HG03354 (cell line): ENCODE measurements around the gene EXOC2.
A peak's percentile ranks its signal among the peaks of the same experiment; 100 is the strongest.
"Not testable (repeated sequence)": the region's sequence is repeated elsewhere in the genome, so short reads cannot be mapped to it uniquely, and the experiment has no call there.

Experiments used
- ATAC-seq: cut with Tn5 transposase; IDR thresholded peaks from one replicate; pipeline ENCODE4 v1.9.1; 2021; ENCODE audit warnings: mild to moderate bottlenecking; ENCODE audit not compliant: unreplicated experiment, poor library complexity, severe bottlenecking

Gene EXOC2

DNA sequence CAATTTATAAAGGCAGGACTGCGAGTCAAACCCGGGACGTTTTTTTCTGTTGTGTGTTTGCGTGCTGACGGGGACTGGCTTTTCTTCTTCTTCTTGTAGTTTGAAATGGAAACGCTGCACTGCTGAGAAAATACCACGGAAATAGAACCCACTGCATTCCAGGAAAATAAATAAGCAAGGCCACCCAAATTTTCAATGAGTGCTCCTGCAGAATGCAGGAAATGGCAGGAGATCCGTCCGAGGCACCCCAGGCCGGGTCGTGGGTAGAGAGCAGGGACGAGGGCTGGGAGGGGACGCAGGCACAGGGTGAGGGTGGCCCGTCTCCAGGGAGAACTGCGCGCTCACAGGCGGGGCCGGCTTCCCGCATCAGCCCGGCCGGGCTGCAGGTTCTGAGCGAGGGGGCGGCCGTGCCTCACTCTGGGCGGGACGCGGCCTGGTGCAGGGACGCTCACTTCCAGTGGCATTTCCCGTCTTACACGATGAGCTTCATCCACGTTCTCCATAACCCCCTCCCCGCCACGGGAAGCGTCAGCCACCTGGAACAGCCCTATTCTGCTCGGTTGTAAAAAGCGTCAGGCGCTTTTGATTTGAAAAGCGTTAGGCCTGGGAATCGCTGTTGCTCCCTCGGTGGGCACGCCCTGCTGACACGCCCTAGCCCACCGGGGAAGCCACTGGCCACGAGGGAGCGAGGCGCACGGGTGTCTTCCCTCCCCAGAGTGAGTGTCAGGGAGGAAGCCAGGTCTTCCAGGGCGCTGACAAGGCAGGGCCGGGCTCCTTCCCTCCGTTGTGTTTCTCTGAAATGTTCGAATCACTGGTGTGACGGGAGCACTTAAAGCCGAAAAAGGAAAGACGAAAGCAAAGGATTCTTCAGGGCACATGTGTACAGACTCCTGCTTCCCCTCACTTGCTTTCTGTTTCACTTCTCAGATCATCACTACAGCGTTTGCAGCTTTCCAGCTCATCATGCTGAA lies 17.9 kb upstream of the EXOC2 start:
- peak; percentile 87 for ATAC-seq

DNA sequence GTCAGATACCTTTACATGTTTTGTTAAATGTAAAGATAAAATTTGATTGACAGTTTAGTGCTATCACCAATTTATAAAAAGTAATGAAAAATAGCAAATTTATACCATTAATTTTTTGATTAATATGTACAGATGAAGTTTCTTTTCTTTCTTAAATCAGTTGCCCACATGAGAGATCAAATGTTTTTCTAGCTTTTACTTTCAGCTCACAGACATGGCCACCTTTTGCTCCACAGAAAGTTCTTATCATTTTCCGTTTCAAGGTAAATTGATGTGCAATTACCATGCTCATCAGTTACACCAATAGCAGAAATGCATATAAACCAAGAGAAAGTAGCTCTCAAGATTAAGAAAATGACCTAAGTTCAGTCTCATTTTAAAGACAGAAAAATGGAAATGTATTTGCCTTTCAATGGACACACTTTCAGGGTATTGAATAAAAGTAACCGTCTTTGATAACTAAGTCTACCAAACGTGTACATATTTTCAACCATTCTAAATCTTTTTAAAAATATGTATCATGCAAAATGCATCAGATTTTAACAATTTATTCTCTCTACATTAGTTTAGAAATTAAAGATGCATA lies 16.6 kb upstream of the EXOC2 start:
- ATAC-seq: no peak

DNA sequence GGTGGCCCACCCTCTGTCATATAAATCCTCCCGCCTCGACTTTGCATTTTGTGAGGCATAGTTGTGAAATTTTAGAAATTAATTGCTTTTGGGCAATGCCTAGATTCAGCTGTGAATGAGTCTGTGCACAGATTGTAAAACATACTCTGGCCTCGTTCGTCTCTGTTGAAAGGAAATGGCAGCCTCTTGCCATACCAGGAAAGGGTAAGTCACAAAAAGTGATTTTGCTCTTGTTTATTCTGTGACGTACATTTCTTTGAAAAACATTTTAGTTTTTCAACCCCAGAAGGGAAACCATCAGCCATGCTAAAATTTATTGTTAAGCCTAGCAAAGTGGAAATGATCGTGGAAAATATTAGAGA lies 15.3 kb upstream of the EXOC2 start:
- no peak for ATAC-seq

DNA sequence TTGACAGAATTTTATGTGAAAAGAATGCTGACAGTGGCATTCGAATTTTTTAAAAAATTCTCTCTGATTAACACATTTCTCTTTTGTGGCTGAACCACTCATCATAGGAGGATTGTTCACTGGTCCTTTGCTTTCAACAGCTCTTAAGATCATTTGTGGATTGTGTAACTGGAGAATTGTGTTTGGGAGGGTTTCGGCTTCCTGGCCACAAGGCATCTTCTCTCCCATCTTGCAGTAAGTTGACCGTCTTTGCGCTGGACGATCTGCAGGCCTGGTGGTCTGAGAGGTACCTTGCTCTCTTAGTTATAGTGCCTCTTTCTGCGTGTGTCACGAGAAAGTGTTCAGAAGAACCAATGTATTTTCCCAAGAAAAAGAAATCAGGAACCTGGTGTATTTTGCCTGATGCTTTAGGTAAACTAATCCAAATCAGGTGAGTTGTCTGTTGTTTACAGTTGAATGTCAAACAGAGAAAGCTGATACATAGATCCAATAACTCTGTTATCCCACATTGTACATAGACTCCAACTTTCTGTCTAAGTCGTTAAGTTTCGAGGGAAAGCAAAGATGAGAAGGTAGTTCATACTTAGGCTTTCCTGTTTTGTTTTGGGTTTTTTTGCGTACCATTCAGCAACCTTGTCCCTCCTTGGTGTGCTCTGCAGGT lies 14.8 kb upstream of the EXOC2 start:
- no peak for ATAC-seq

DNA sequence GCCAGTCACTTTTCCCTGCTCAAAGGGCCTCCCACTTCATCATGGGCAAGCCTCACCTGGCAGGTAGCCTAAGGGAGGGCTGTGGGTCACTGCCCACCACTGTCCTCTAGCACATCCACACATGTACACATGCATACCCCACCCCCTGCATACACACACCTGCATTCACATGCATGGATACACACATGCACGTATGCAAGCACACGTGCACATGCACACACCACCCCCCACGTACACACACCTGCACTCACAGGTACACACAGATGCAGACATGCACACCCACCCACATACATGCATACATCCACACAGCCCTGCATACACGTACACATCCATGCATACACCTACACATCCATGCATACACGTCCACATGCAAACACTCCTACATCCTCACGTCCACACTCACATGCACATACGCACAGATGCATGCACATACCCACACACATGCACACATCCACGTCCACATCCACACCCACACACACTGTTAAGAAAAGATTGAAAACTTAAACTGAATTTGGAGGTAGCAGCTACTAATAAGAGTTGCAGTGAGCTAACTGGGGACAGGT lies 14.0 kb upstream of the EXOC2 start:
- no peak for ATAC-seq

DNA sequence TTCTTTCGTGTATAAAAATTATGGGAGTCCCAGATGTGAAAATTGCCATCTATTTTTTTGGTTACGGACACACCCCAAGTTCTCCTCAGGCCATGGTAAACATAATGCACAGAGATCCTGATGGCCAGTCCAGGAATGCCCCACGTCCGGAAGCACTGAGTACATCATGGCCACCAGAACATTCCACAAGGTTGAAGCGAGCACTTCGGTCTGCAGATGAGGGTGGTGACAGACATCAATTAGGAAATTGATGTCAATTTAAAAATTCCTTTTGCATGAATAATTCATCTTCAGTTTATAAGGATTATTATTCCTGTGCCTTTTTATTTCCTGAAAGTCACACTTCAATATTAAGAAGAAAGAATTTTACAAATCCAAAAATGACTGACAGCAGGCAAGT lies 13.2 kb upstream of the EXOC2 start:
- no peak for ATAC-seq

DNA sequence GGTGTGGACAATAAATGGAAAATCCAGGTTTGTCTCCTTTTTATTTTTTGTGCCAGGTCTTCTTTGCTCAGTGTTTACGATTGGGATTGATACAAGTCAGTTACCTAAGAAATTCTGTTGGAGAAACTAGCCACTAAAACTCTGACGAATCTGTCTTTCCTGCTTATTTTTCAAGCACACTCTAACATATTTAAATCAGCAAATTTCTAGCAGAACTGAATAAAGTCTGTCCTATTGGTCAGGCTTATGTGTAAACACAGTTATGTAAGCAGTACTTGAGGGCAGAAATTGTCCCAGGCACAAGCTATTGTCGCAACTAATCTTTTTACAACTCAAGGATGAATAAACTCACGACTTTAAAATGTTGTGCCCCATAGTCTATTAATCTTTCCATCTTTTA lies 12.1 kb upstream of the EXOC2 start:
- no peak for ATAC-seq

DNA sequence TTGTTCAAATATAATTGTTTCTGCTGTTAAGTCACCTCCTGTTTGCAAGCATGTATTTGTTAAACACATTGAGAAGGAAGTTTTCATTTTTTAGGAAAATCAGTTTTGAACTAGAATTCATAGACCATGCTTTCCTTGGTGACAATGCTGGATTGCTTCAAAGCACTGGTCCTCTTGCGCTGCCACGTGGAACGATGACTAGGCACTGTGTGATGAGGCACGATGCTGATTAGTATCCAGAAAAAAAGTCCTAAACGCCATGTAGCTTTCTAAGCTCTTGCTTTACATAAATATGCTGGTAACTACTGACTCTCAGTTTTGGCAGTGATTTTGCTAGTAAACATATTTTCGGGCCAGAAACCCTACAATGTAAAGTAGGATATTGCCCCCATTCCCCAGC lies 11.1 kb upstream of the EXOC2 start:
- no peak for ATAC-seq

DNA sequence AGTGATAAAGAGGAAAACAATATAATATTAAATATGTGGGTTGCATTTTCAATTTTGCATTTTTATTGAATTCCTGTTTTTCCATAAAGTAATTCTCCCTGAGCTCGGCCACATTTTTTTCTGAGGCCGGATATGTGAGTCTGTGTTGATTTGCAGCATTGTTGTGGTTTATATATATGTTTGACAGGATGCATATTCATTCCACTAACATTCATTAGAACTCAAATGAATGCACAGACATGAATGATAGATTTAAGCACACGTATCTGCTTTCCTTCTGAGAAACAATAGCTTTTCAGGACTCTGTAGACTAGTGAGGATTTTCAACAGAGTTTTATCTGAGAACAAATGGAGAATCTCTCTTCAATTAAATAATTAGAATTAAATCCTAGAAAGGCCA lies 10.6 kb upstream of the EXOC2 start:
- ATAC-seq: no peak

DNA sequence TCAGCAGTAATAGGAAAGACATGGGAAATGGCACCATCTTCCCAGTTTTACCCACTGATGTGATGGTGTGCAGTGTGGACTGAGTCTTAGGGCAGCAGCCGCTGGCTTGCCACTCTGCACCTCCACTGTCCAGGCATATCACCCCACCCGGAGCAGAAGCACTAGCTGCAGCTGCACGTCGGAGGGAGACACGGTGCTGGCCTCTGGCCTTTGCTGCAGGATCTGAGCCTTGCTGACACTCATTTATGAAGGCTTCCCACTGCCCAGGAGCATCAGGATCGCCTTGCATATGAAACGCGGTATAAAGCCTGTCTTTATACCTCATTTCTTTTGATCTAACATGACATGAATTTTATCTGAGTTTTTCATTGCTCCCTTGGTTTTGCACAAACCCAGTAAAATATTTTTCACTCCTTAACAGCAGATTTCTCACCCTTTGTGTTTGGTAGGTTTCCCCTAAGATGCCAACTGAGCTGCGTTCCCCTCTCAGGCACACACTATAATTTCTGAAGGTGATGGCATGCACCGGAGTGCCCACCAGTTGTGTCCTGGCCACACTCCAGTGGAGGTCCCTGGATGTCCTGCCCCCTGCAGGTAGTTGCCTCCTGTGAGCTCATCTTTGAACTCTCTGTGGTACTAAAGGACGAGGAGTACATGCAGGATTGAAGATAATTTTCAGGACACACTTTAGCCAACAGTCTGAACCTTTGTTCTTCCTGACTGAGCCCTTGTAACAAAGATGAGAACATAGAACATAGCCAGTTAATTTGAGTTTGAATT lies 9.0 kb upstream of the EXOC2 start:
- no peak for ATAC-seq

DNA sequence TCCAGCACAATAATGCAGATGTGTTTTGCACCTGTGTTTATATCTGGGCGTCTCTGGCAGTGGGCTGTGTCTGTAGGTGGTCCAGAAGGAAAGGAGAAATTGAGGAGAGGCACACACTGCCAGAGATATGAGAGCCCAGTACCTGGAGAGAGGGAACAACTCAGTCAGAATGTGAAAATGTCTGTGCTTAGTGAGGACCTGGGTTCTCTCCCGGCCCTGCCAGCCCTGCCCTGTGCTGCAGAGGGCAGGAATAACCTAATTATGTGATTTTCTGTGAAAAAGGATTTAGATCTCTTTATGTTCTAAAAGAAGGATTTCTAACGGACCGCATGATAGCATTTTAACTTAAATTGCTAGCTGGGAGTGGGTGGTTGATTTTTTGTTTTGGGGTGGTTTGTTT lies 8.3 kb upstream of the EXOC2 start:
- no peak for ATAC-seq

DNA sequence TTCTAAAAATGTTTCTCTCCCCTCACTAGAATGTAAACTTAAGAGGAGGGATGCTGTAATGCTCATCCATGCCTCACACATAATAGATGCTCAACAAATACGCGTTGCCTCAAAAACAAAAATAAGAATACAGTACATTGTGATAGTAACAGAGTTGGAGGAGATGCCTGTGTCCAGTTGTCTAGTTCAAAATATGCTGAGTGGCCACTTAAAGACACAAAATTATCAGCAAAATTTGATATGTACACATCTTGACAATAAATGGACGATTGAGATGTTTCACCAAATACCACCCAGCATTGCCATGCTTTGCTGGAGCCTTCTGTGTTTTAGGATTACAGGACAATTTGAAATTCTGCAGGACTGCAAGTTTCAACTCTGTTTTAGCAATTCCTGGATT lies 7.6 kb upstream of the EXOC2 start:
- no peak for ATAC-seq

DNA sequence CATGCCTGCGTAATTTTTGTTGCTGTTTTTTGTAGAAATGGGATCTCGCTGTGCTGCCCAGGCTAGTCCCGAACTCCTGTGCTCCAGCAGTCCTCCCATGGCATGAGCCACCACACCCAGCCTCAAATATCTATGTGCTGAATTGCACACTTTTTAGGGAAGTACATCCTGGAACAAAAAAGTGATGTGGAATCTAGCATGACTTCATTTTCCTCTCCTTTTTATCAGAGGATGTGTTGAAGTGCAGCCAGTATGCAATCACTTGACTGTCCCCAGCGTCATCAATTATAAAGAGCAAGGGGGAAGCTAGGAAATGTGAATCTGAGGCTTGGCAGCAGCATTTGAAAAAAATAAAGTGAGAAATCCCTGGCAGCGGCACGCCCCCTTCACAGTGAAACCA lies 6.4 kb upstream of the EXOC2 start:
- ATAC-seq: no peak

DNA sequence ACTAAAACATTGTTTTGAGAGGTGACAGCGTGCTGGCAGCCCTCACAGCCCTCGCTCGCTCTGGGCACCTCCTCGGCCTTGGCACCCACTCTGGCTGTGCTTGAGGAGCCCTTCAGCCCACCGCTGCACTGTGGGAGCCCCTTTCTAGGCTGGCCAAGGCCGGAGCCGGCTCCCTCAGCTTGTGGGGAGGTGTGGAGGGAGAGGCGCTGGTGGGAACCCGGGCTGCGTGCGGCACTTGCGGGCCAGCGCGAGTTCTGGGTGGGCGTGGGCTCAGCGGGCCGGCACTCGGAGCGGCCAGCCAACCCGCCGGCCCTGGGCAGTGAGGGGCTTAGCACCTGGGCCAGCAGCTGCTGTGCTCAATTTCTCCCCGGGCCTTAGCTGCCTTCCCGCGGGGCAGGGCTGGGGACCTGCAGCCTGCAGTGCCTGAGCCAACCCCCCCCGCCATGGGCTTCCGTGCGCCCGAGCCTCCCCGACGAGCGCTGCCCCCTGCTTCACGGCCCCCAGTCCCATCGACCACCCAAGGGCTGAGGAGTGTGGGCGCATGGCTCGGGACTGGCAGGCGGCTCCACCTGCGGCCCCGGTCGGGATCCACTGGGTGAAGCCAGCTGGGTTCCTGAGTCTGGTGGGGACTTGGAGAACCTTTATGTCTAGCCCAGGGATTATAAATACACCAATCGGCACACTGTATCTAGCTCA lies 1.6 kb upstream of the EXOC2 start:
- ATAC-seq: not testable (repeated sequence)

DNA sequence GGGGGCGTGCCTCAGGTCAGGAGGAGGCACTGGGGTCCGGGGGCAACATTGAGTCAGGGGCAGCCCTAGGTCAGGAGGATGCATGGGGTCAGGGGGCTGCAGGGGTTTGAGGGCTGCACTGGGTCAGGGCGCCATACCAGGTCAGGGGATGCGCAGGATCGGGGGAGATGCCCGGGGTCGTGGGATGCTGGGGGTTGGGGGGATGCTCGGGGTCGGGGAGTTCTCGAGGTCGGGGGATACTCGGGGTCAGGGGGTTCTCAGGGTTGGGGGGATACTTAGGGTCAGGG lies 727 bp upstream of the EXOC2 start:
- no peak for ATAC-seq

DNA sequence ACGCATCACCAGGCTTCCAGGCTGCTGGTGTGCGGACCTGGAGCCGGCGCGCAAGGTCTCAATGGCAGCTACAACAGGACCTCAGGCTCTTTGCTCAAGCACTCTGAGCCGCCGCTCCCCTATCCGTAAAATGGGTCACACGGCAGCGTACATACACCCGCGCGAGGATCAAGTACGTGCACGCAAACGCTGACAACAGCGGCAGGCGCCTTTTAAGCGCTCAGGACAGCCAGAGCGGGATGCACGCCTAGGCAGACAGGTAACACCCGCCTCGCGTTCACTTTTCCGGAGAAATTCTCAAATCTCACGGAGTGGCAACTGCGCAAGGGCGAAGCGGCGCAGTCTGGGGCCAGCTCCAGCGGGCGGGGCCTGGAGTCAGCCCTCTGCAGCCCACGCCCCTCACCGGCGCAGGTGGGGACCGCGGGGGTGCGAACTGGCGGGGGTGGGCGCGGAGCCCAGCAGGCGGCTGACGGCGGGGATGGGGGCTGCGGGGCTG lies 535 bp downstream of the EXOC2 start:
- peak; percentile 78 for ATAC-seq

DNA sequence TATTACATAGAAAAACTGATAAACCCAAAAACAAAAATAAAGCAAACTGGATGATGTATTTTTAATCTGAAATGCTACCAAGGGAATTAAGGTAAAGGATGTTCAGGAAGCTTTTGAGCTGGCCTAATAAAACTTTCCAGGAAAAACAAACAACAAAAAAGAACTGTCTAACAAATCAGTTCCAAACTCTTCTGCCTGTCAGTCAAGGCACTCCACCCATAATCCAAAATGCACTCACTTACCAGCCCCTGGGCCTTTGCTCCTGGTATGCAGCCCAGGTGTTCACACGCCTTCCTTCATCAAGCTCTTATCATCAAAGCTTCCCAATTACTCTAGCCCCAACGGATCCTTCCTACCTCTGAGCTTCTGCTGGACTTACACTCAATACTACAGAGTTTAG lies 3.7 kb downstream of the EXOC2 start:
- ATAC-seq: no peak

DNA sequence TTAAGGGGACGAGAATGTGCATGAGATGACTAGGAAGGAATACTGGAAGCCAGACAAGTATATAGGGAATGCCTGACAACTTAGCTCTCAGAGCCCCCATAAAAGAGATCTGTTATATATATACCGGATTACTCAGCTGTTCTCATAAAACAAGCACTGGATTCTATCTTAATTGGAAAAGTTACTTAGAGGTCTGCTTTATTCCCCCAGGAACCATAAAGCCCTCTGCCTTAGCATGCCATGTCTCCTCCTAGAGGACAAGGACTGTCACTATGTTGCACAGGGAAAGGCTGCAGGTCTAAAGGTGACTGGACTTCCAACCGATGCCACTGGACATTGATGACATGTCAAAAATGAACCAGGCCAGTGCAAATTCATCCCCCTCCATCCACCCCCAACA lies 6.4 kb downstream of the EXOC2 start:
- ATAC-seq: no peak

DNA sequence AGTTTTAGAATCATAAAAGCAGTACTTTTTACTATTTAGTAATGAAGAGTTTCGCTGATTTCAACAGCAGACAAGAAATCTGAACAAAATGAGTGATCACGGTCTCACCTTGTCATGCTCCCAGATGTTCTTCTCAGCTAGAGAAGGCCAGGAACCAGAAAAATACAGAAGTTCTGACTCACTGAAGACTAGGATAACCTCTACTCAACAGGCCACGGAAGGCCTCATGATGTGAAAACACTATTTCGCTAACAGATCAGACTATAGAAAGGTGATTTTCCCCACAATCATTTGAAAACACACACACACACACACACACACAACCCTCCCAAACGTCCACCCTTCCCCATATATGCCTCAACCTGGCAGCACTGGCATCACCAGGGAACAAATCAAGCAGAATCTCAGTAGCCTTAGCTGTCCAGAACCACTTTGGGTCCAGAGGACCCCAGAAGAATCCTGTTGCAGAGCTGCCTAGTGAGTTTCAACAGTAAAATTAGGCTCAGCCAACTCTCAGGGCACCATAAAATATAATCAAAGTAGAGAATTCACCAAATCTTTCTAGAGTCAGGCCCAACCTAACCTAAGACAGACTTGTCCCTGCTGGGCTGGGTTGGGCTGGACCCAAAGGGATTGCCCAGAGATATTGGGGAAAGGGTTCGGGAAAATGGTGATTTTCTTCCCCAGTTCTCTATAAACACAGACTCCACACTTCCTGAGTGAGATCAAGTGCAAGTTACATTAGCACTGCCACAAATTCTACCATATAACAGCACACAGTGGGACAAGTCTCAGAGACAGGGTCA lies 7.9 kb downstream of the EXOC2 start:
- peak; percentile 78 for ATAC-seq
